ENCODE results near the gene KLF13. TPM values are rescaled to one million over a fixed set of nuclear protein-coding genes. Genes with fewer than 3 reads are reported as not detected.
A peak's percentile ranks its signal among the peaks of the same experiment; 100 is the strongest.

Gene KLF13
- total RNA-seq, result 35.7 TPM
- long read RNA-seq, full-length matches to known transcripts, result 10 of 22 reads
- long read RNA-seq, partial matches to known transcripts, result 0 of 22 reads
- long read RNA-seq, other reads (novel, unspliced or antisense), result 12 of 22 reads

- intact Hi-C loops (cut with DNase I), result loop anchor here (1.0 to 5.0 kb wide), 5 partner anchors 89 to 334 kb away; partner anchors contain the start of gene MTMR10
- peak; percentile 100 for DNase-seq (ENCODE audit: low spot score)
Observed at GRCh38 chr15:31326156-31326874, at the start of gene KLF13. TSS of gene KLF13 (plus strand) at chr15:31326835. CDS start at chr15:31327213, 378 bp downstream.

GRCh38 chr15:31277335-31278060 lies 49.1 kb upstream of the KLF13 start:
- intact Hi-C loops (cut with DNase I), result no loop called here
- peak; percentile 41 for DNase-seq (ENCODE audit: low spot score)

- peak; percentile 63 for DNase-seq (ENCODE audit: low spot score)
- intact Hi-C loops (cut with DNase I), result no loop called here
Observed at GRCh38 chr15:31278061-31278445, 48.6 kb upstream of the KLF13 start.

GRCh38 chr15:31278544-31279220 lies 48.0 kb upstream of the KLF13 start:
- intact Hi-C loops (cut with DNase I), result no loop called here
- DNase-seq (ENCODE audit: low spot score), result peak; percentile 59

GRCh38 chr15:31279221-31280045 lies 47.2 kb upstream of the KLF13 start:
- peak; percentile 57 for DNase-seq (ENCODE audit: low spot score)
- intact Hi-C loops (cut with DNase I), result loop anchor here (5.0 kb wide), 1 partner anchor 32 kb away; no protein-coding TSS in a partner anchor

GRCh38 chr15:31280046-31280830 lies 46.4 kb upstream of the KLF13 start:
- intact Hi-C loops (cut with DNase I), result loop anchor here (5.0 kb wide), 1 partner anchor 33 kb away; no protein-coding TSS in a partner anchor
- peak; percentile 65 for DNase-seq (ENCODE audit: low spot score)

- DNase-seq (ENCODE audit: low spot score), result peak; percentile 31
- intact Hi-C loops (cut with DNase I), result loop anchor here (5.0 kb wide), 1 partner anchor 34 kb away; no protein-coding TSS in a partner anchor
Observed at GRCh38 chr15:31280831-31281216, 45.8 kb upstream of the KLF13 start.

GRCh38 chr15:31283043-31283442 lies 43.6 kb upstream of the KLF13 start:
- intact Hi-C loops (cut with DNase I), result loop anchor here (5.0 kb wide), 1 partner anchor 36 kb away; no protein-coding TSS in a partner anchor
- DNase-seq (ENCODE audit: low spot score), result no peak

GRCh38 chr15:31285772-31286261 lies 40.8 kb upstream of the KLF13 start:
- intact Hi-C loops (cut with DNase I), result no loop called here

GRCh38 chr15:31291048-31291578 lies 35.5 kb upstream of the KLF13 start:
- intact Hi-C loops (cut with DNase I), result no loop called here
- DNase-seq (ENCODE audit: low spot score), result no peak

More at GRCh38 chr15:31285772-31286261, 40.8 kb upstream of the KLF13 start:
- DNase-seq (ENCODE audit: low spot score), result no peak

GRCh38 chr15:31292391-31293015 lies 34.1 kb upstream of the KLF13 start:
- DNase-seq (ENCODE audit: low spot score), result peak; percentile 53
- intact Hi-C loops (cut with DNase I), result no loop called here

- intact Hi-C loops (cut with DNase I), result no loop called here
- DNase-seq (ENCODE audit: low spot score), result no peak
Observed at GRCh38 chr15:31293655-31294054, 33.0 kb upstream of the KLF13 start.

- no peak for DNase-seq (ENCODE audit: low spot score)
- intact Hi-C loops (cut with DNase I), result no loop called here
Observed at GRCh38 chr15:31294067-31294466, 32.6 kb upstream of the KLF13 start.

GRCh38 chr15:31295658-31296057 lies 31.0 kb upstream of the KLF13 start:
- no peak for DNase-seq (ENCODE audit: low spot score)
- intact Hi-C loops (cut with DNase I), result loop anchor here (5.0 kb wide), 1 partner anchor 33 kb away; no protein-coding TSS in a partner anchor

GRCh38 chr15:31296219-31296645 lies 30.4 kb upstream of the KLF13 start:
- intact Hi-C loops (cut with DNase I), result loop anchor here (5.0 kb wide), 1 partner anchor 34 kb away; no protein-coding TSS in a partner anchor
- no peak for DNase-seq (ENCODE audit: low spot score)

- no peak for DNase-seq (ENCODE audit: low spot score)
- intact Hi-C loops (cut with DNase I), result loop anchor here (5.0 kb wide), 1 partner anchor 35 kb away; no protein-coding TSS in a partner anchor
Observed at GRCh38 chr15:31296646-31297574, 29.7 kb upstream of the KLF13 start.

All from cardiac septum (tissue), 1 donor.